ENCODE measurements around the gene TULP1. TPM values are rescaled to one million over a fixed set of nuclear protein-coding genes. Genes with fewer than 3 reads are reported as not detected.

The TULP1 gene
- total RNA-seq, 2 experiments from 2014 or later: not detected

DNA sequence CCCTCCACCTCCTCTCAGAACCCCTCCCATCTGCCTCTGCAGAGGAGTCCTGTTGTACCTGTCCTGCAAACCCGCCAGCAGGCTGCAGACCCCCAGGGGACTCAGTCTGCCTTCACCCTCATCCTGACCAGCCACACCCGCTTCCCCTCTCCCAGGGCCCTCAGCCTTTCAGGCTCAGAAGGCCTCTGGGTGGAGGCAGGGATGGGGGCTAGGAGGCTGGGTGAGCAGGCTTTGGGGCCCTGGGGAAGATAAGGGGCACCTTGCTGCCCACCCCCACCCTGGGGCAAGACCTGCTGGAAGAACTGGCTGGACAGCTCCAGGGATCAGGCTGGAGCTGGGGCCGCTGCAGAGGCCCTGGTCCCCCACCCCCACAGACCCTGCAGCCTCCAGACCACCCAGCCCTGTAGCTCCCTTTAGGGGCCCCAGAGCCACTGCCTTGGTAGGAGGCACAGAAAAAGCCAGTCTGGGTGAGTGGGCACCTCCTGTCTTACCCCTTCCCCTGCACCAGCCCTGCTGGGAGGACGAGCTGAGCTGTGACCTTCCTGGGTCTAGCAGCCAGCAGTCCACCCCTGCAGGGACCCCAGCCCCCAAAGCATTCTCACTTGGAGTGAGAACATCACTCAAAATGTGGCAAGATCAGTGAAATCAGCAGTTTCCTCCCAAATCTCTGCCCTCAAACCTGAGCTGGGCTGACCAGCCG, 21.0 kb downstream of the TULP1 start:
- H3K27ac Mint-ChIP-seq: no peak overlapping the region
- CTCF ChIA-PET: interaction anchor here (0.6 to 1.4 kb wide), 3 partner anchors 9 to 199 kb away, joined by 3 to 4 read pairs (median 3); no protein-coding TSS in a partner anchor

DNA sequence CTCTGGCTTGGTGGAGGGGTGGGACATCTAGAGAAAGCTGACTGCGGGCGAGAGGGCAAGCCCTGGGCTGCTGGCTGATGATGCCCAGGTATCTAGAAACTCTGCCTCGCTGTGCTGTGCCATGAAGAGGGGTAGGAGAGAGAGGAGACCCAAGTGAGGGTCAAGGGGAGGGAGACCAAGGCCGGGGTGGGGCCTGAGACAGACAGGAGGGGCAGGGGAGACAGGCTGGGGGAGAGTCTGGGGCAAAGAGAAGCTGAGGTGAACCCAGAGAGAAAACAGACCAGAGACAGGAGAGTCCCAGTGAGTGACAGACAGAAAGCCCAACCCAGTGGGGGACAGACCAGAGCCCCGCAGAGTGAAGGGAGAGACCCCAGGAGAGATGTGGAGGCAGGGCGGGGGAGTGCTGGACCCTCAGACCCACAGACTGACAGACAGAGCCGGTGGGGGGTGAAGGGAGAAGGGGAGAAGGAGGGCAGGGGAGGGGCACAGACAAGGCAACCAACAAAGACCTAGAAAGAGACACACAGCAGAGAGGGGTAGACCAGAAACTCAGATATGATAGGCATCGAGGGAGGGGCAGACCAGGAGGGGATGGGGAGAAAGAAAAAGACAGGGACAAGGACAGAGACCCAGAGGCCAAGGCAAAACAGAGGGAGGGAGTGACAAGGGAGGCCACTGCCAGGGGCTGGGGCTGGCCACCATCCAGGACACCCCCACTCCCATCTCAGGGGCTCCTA, 21.7 kb downstream of the TULP1 start:
- Mint-ChIP-seq H3K36me3 (no peaks in the 10 kb centered on the region), H3K27ac (no peak overlapping the region), H3K27me3 (peaks cover 10% of the 10 kb centered on the region), H3K4me1 (peaks cover 14% of the 10 kb centered on the region), H3K9me3 (ENCODE audit: low read depth) (no peaks in the 10 kb centered on the region), H3K4me3 (no peak overlapping the region)
- ATAC-seq: no peak
- DNase-seq: no peak
- CTCF ChIA-PET: no interaction called here

More for the DNA sequence above, 21.0 kb downstream of the TULP1 start:
- peaks cover 11% of the 10 kb centered on the region for H3K27me3 Mint-ChIP-seq
- no peaks in the 10 kb centered on the region for H3K9me3 Mint-ChIP-seq (ENCODE audit: low read depth)
- no peak overlapping the region for H3K4me3 Mint-ChIP-seq
- no peaks in the 10 kb centered on the region for H3K36me3 Mint-ChIP-seq
- peaks cover 14% of the 10 kb centered on the region for H3K4me1 Mint-ChIP-seq
- DNase-seq (no peak), ATAC-seq (no peak)

DNA sequence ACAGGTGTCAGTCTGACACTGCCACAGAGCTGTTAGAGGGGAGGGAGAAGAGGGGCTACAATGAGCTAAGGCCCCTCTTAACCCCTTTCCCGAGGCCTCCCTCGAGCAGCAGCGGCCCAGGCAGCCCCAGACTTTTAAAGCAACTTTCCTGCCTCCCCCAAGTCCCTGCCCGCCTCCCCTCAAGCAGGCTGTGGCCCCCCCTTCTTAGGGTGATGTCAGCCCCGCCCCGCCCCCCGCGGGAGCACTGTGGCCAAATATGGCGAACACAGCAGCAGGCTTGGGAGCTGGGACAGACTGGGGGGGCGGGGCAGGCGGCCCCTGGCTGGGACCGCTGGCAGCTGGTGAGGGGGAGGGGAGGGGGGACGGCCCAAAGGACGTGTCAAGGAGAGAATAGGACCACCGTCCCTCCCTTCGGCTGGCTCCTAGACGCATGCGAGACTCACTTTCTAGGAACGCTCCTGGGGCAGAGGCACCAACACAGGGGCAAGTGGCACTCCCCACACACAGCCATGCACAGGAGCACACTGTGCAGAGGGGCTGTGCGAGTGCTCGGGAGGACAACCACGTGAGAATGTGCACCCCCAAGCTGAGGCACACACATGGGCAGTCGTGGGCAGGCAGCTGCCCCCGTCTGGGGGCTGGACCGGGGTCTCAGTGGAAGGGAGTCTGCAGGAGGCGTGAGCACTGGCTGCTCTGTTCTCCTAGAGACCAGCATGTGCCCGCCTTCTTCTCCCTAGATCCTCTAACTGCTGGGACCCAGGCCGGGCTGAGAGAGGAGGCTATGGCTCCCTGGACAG, 22.5 kb downstream of the TULP1 start:
- DNase-seq (no peak), ATAC-seq (no peak)
- Mint-ChIP-seq H3K9me3 (ENCODE audit: low read depth) (no peaks in the 10 kb centered on the region), H3K36me3 (no peaks in the 10 kb centered on the region), H3K27me3 (peaks cover 3% of the 10 kb centered on the region), H3K27ac (no peak overlapping the region), H3K4me3 (no peak overlapping the region), H3K4me1 (peaks cover 14% of the 10 kb centered on the region)
- CTCF ChIA-PET: no interaction called here

DNA sequence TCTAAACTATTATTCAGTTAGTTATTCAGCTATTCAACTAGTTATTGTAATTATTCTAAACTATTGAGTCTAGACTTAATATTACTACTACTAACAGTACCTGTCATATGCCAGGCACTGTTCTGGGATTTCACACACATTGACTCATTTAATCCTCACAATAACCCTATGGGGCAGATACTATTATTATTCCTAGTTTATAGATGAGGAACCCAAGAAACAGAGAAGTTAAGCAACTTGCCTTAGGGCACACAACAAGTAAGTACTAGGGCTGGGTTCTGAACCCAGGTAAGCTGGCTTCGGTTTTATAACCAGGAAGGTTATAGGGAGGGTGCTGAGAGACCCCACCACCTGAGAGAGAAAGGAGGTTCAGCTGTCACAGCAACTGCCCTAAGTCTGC, 23.6 kb downstream of the TULP1 start:
- H3K4me1 Mint-ChIP-seq: peaks cover 10% of the 10 kb centered on the region
- no peak for DNase-seq
- H3K27ac Mint-ChIP-seq: no peak overlapping the region
- H3K27me3 Mint-ChIP-seq: peaks cover 3% of the 10 kb centered on the region
- ATAC-seq: no peak
- H3K4me3 Mint-ChIP-seq: no peak overlapping the region
- H3K36me3 Mint-ChIP-seq: no peaks in the 10 kb centered on the region
- no peaks in the 10 kb centered on the region for H3K9me3 Mint-ChIP-seq (ENCODE audit: low read depth)
- CTCF ChIA-PET: no interaction called here

DNA sequence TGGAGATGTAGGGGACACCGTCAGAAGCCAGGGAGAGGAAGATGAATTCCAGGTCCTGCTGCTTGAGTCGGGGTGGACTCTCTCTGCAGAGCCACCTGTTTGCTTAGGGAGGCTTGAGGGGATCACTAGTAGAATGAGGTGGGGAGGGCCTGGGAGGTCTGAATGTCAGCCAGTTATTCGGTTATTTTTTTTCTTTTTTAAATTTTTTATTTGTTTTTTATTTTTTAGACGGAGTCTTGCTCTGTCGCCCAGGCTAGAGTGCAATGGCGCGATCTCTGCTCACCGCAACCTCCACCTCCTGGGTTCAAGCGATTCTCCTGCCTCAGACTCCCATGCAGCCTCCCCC, 24.2 kb downstream of the TULP1 start:
- ATAC-seq: no peak
- Mint-ChIP-seq H3K27me3 (no peaks in the 10 kb centered on the region), H3K4me1 (peaks cover 8% of the 10 kb centered on the region), H3K4me3 (no peak overlapping the region), H3K27ac (no peak overlapping the region), H3K36me3 (no peaks in the 10 kb centered on the region), H3K9me3 (ENCODE audit: low read depth) (no peaks in the 10 kb centered on the region)
- no peak for DNase-seq
- CTCF ChIA-PET: no interaction called here

DNA sequence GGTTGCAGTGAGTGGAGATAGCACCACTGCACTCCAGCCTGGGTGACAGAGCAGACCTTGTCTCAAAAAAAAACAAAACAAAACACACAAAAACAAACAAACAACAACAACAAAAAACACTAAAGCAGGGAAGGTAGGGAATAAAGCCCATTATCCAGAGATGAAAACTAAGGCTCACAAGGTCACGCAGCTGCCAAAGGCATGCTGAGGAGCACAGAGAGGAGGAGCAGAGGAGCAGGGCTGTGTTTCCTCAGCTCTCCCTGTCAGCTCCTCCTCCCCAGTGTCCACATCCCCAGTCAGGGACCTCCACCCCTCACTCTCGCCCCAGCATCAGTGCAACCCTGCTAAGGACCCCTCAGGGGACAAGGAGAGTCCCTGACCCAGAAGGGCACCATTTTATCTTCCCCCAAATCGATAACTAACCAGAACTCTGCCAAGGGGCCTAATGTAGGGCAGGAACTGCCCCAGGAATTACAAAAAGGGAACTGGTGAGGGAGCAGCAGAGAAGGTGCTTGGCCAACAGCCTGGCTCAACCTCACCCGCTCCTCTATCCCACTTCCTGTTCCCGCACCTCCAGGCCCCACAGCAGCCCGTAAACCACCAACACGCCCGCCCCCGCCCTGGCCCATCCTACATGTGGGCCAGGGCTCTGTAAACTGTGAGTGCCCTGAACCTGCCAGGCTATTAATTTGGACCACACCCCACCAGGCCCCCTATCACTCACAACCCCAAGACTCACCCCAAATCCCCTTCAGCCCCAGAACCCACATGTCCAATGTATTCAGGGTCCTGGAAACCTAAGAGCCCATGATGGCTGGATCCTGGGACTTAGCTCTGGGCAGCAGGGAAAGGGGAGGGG, 24.8 kb downstream of the TULP1 start:
- Mint-ChIP-seq H3K9me3 (ENCODE audit: low read depth) (no peaks in the 10 kb centered on the region), H3K36me3 (no peaks in the 10 kb centered on the region), H3K27ac (no peak overlapping the region), H3K4me1 (peaks cover 8% of the 10 kb centered on the region), H3K27me3 (no peaks in the 10 kb centered on the region), H3K4me3 (no peak overlapping the region)
- CTCF ChIA-PET: interaction anchor here (1.5 kb wide), 1 partner anchor 10 kb away, joined by 4 read pairs; no protein-coding TSS in a partner anchor
- ATAC-seq (no peak), DNase-seq (no peak)

DNA sequence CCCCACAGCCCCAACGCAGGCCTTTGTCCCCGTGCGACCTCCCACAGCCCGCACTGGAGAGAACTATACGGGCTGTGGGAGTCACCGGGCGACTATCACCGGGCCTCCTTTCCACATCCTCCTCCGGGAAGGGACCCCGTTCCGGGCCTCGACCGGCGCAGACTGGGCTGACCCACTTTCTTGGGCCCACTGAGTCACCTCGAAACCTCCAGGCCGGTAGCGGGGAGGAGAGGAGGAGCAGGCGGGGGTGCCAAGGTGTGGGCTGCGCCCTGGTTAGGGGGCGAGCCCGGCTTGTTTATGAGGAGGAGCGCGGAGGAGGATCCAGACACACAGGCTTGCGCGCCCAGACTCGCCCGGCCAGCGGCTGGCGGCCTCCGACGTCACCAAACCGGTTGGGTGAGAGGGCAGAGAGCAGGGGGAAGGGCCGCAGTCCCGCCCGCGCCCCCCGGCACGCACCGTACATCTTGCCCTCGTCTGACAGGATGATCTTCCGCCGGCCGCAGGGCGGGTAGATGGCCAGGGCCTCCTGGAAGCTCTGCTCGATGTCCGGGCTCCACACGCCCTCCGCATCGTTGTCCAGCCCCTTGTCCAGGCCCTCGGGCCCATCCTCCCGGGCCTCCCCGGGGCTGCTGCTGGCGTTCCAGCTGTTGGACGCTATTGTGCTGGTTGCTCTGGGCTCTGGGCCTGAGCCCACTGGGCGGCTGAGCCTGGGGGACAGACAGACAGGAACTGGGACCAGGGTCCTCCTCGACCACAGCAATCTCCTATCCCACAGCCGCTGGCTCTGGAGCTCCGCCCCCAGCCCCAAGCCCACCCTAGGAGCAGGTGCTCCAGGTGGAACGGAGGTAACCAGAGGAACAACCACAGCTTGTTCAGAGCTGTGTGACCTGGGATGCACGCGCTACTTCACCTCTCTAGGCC, 26.4 kb downstream of the TULP1 start:
- Mint-ChIP-seq H3K27ac (no peak overlapping the region), H3K36me3 (no peaks in the 10 kb centered on the region), H3K4me1 (peaks cover 8% of the 10 kb centered on the region), H3K27me3 (no peaks in the 10 kb centered on the region), H3K4me3 (no peak overlapping the region), H3K9me3 (ENCODE audit: low read depth) (no peaks in the 10 kb centered on the region)
- CTCF ChIA-PET: interaction anchor here (1.5 kb wide), 1 partner anchor 8 kb away, joined by 4 read pairs; no protein-coding TSS in a partner anchor
- ATAC-seq: no peak
- no peak for DNase-seq

DNA sequence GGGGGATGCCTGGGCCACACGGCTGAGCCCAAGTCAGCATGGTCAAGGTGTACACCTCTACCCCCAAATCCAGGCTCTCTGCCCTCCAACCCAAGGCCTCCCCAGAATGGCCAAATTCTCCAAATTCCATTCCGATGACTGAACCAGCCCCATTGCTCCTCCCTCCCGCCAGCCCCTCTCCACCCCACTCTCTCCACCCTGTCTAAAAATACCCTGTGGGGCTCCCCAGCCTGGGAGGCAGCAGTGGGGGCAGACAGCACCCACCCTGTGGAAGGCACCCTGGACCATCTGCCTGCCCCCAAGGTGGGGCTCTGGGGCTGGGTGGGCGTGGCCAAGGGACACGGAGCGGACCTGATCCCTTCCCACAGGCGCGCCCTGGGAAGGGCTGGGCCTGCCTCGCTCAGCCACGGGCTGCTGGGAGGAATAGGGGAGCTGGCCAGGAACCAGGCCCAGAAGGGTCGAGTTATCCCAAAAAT, 27.3 kb downstream of the TULP1 start:
- no peaks in the 10 kb centered on the region for H3K27me3 Mint-ChIP-seq
- ATAC-seq: no peak
- no peak overlapping the region for H3K4me3 Mint-ChIP-seq
- H3K9me3 Mint-ChIP-seq (ENCODE audit: low read depth): no peaks in the 10 kb centered on the region
- CTCF ChIA-PET: no interaction called here
- no peak overlapping the region for H3K27ac Mint-ChIP-seq
- no peak for DNase-seq
- peaks cover 8% of the 10 kb centered on the region for H3K4me1 Mint-ChIP-seq
- no peaks in the 10 kb centered on the region for H3K36me3 Mint-ChIP-seq

DNA sequence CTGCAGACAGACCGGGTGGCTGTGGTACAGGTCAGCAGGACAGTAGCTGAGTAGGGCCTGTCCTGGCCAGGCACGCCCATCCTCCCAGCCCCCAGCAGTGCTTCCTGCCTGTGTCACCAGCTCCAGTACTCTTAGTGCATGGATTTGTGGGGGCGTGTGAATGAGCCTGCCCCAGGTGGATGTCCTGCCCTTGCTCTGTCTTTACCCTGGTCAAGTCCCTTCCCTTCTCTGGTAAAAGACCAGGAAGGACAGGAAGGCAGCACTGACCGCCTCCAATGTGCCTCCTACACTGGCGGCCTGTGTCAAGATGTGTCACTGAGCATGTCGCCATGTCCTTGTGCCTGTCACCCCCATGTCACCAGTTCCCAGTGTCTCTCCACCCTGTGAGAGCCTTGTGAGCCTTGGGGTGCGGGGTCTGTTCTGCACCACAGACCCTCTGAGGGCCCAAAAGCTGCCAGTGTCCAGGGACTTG, 27.7 kb downstream of the TULP1 start:
- no peak overlapping the region for H3K4me3 Mint-ChIP-seq
- H3K27ac Mint-ChIP-seq: no peak overlapping the region
- no peaks in the 10 kb centered on the region for H3K9me3 Mint-ChIP-seq (ENCODE audit: low read depth)
- CTCF ChIA-PET: interaction anchor here (1.4 kb wide), 1 partner anchor 25 kb away, joined by 3 read pairs; no protein-coding TSS in a partner anchor
- no peaks in the 10 kb centered on the region for H3K36me3 Mint-ChIP-seq
- peaks cover 8% of the 10 kb centered on the region for H3K4me1 Mint-ChIP-seq
- no peak for ATAC-seq
- H3K27me3 Mint-ChIP-seq: no peaks in the 10 kb centered on the region
- DNase-seq: no peak

DNA sequence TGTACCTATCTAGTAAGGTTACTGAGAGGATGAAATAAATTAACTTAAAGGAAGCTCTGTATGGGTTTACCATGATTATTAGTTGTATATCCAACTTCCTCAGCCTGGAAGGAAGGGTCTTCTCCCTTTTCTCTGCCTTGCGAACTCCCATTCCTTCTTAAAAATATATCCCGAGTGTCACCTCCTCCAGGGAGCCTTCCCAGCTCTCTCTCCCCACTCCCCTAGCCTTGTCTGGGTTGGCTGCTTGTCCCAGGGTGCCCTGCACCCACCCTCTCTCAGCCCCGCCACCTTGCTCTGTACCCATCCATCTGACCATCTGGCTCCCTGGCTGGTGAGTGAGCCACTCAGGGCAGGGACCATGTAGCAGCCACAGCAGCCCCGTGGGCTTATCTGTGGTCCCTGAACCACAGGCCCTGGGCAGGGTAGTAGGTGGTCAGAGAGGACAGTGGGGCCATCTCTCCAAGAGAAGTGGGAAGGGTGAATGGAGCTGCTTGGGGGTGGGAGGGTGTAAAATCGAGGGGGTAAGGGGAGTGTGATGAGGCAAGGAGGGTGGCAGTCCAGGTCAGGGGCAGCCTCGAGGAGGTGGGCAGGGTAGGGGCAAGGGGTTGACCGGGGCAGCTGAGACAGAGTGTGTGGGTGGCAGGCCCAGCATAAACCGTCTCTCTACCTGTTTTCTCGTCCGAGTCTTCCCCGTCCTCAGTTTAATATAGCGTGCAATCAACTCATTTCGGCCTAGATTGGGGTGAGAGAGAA, 28.6 kb downstream of the TULP1 start:
- CTCF ChIA-PET: interaction anchor here (1.1 to 1.4 kb wide), 2 partner anchors 26 to 243 kb away, joined by 3 to 4 read pairs; no protein-coding TSS in a partner anchor
- no peak for DNase-seq
- no peak overlapping the region for H3K27ac Mint-ChIP-seq

DNA sequence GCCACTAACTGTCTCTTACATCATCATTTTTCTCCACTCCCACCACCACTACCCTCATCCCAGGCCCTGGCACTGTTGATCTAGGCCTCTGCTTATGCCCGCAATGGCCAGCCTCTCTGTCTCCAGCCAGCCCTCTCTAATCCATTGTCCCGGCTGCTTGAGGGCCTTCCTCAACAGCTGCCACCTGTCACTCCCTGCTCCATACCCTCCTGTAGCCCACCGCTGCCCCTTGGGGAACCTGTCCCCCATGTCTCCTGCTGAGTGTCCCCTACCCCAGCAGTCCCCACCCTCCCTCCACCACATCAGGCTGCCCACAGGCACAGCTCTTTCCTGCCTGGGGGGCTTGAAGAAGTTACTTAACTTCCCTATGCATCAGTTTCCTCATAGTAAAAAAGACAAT, 29.2 kb downstream of the TULP1 start:
- no peak for DNase-seq
- peaks cover 8% of the 10 kb centered on the region for H3K4me1 Mint-ChIP-seq
- H3K9me3 Mint-ChIP-seq (ENCODE audit: low read depth): no peaks in the 10 kb centered on the region
- H3K27ac Mint-ChIP-seq: no peak overlapping the region
- no peaks in the 10 kb centered on the region for H3K36me3 Mint-ChIP-seq
- ATAC-seq: no peak
- CTCF ChIA-PET: interaction anchor here (1.1 to 1.4 kb wide), 2 partner anchors 27 to 242 kb away, joined by 3 to 4 read pairs; no protein-coding TSS in a partner anchor
- H3K27me3 Mint-ChIP-seq: no peaks in the 10 kb centered on the region
- H3K4me3 Mint-ChIP-seq: no peak overlapping the region

More for the DNA sequence above, 28.6 kb downstream of the TULP1 start:
- Mint-ChIP-seq H3K4me1 (peaks cover 8% of the 10 kb centered on the region), H3K4me3 (no peak overlapping the region), H3K27me3 (no peaks in the 10 kb centered on the region), H3K36me3 (no peaks in the 10 kb centered on the region), H3K9me3 (ENCODE audit: low read depth) (no peaks in the 10 kb centered on the region)
- no peak for ATAC-seq
